Measurements from ENCODE around the gene NPTXR.
"Not testable (repeated sequence)": the region's sequence is repeated elsewhere in the genome, so short reads cannot be mapped to it uniquely, and the experiment has no call there.

NPTXR gene

GRCh38 chr22:38832005-38832978 is 11.5 kb downstream of the NPTXR start:
- DNase-seq (ENCODE audit: low read depth in 2 of 2, low spot score in 1 of 2): no peak

- no peak for DNase-seq (ENCODE audit: low read depth in 2 of 2, low spot score in 1 of 2)
These were observed 12.5 kb downstream of the NPTXR start for GRCh38 chr22:38831166-38831945.

GRCh38 chr22:38830845-38831108 is 13.1 kb downstream of the NPTXR start:
- no peak for DNase-seq (ENCODE audit: low read depth in 2 of 2, low spot score in 1 of 2)

- no peak for DNase-seq (ENCODE audit: low read depth in 2 of 2, low spot score in 1 of 2)
These were observed 13.6 kb downstream of the NPTXR start for GRCh38 chr22:38830026-38830844.

GRCh38 chr22:38829485-38829884 is 14.3 kb downstream of the NPTXR start:
- no peak for DNase-seq (ENCODE audit: low read depth in 2 of 2, low spot score in 1 of 2)

GRCh38 chr22:38828616-38829205 is 15.1 kb downstream of the NPTXR start:
- no peak for DNase-seq (ENCODE audit: low read depth in 2 of 2, low spot score in 1 of 2)

GRCh38 chr22:38828191-38828590 is 15.6 kb downstream of the NPTXR start:
- no peak for DNase-seq (ENCODE audit: low read depth in 2 of 2, low spot score in 1 of 2)

DNA sequence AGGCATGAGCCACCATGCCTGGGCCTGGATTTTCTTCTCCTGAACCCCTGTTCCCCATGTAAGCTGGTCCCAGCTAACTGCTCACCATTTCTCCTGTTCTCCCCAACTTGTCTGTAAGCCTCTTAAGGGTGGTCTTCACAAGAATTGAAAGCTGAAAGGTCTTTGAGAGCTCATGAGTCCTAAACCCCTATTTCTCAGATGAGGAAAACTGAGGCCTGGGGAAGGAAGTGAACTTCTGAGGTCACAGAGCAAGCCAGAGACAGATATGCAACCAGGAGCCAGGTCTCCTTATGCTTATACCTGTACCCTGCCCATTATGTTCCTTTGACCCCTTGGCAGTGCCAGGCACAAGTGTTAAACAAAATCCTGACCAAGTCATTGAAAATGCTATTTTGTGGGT is 16.3 kb downstream of the NPTXR start:
- DNase-seq (ENCODE audit: low read depth in 2 of 2, low spot score in 1 of 2): no peak

GRCh38 chr22:38826801-38827200 is 17.0 kb downstream of the NPTXR start:
- no peak for DNase-seq (ENCODE audit: low read depth in 2 of 2, low spot score in 1 of 2)

DNA sequence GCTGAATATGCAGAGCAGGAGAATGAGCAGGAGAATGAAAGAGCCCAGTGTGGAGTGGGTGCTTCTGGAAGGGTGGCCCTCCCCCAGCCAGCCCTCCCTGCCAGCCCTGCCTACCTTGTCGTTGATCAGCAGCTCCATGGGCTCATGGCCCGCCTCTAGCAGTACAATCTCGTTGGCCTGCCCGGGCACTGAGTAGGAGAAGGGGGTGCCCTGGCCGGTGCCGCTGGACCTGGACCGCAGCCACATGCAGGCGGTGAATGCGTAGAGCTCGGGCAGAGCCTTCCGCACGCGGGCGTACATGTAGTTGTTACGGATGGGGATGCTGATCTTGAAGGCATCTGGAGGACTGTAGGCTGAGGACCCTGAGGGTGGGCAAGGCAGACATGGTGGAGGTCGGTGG is 17.4 kb downstream of the NPTXR start:
- no peak for DNase-seq (ENCODE audit: low read depth in 2 of 2, low spot score in 1 of 2)

DNA sequence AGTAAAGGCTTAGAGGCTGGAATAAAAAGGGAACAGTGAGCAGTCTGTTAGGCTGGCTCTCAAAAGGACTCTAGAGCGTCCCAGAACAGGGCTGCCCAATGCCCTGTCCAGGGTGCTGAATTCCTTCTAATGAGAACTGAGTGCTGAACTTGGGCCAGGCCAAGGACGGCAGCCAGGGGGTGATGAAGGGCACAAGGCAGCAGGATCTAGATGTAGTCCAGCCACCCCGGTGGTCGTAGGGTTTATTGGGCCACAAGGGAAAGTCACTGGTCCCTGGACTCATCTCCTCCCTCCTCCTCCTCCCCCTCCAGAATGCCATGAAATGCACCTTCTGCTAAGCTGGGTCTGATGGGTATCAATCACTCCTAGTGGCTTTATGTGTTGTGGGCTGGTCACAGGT is 19.2 kb downstream of the NPTXR start:
- no peak for DNase-seq (ENCODE audit: low read depth in 2 of 2, low spot score in 1 of 2)

GRCh38 chr22:38823637-38824036 is 20.2 kb downstream of the NPTXR start:
- DNase-seq (ENCODE audit: low read depth in 2 of 2, low spot score in 1 of 2): no peak

GRCh38 chr22:38823076-38823475 is 20.8 kb downstream of the NPTXR start:
- DNase-seq (ENCODE audit: low read depth in 2 of 2, low spot score in 1 of 2): no peak

- no peak for DNase-seq (ENCODE audit: low read depth in 2 of 2, low spot score in 1 of 2)
These were observed 23.8 kb downstream of the NPTXR start for GRCh38 chr22:38820020-38820419.

- DNase-seq (ENCODE audit: low read depth in 2 of 2, low spot score in 1 of 2): no peak
These were observed 24.4 kb downstream of the NPTXR start for GRCh38 chr22:38819387-38819940.

DNA sequence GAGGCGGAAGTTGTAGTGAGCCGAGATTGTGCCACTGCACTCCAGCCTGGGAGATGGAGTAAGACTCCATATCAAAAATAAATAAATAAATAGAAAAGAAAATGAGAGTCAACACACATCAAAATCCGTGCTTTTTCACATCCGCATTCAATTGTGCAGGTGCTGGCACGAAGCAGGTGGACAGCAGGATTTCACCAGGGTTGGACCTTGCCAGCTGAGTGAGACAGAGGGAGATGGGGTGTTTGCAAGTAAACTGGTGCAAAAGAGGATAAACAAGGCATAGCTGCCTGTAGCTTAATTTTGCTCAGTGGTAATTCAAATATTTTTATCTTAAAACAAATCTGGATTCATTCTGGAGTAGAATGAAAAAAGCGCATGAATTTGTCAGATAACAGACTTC is 26.6 kb downstream of the NPTXR start:
- DNase-seq (ENCODE audit: low read depth in 2 of 2, low spot score in 1 of 2): no peak

GRCh38 chr22:38815842-38816241 is 28.0 kb downstream of the NPTXR start:
- no peak for DNase-seq (ENCODE audit: low read depth in 2 of 2, low spot score in 1 of 2)

DNA sequence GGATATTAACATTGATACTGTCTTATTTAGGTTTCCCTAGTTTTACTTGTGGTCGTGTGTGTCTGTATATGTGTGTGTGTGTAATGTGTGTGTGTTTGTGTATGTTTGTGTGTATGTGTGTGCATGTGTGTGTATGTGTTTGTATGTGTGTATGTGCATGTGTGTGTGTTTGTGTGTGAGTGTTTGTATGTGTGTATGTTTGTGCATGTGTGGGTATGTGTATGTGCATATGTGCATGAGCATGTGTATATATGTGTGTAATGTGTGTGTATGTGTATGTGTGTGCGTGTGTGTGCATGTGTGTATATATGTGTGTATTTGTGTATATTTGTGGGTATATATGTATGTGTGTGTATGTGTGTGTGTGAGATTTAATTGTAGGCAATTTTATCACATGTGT is 32.6 kb downstream of the NPTXR start:
- no peak for DNase-seq (ENCODE audit: low read depth in 2 of 2, low spot score in 1 of 2)

- not testable (repeated sequence) for DNase-seq (ENCODE audit: low read depth in 2 of 2, low spot score in 1 of 2)
These were observed 38.7 kb downstream of the NPTXR start for GRCh38 chr22:38805041-38805593.

DNA sequence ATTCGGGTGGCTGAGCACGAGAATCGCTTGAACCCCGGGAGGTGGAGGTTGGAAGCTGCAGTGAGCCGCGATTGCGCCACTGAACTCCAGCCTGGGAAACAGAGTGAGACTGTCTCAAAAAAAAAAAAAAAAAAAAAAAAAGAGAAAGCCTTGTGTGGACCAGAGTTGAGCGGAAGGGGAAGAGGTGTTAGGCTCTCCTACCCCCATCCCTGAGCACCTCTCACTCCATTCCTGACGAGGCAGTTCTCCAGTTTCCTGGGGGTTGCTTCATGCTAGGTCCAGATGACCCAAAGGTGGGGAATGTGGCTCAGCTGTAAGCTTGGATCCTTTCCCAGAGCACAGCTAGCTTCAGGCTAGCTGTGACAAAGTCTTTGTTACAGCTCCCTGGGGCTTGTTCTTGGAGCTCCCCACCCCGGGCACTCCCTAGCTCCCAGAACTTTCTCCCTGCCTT is 41.1 kb downstream of the NPTXR start:
- no peak for DNase-seq (ENCODE audit: low read depth in 2 of 2, low spot score in 1 of 2)
